HCT116 (cell line): Measurements from ENCODE around the gene TMEM156. TPM values are rescaled to one million over a fixed set of nuclear protein-coding genes. Genes with fewer than 3 reads are reported as not detected.

Experiments used
- ATAC-seq: fragments of 200-7000 bp; cut with Tn5 transposase; 2 replicates; pipeline ENCODE4 v1.9.1; 2020; ENCODE audit warnings: mild to moderate bottlenecking, moderate library complexity
- BruUV-seq: library from RNA; stranded (reverse); fragments of 400-500 nt; replicated peaks from 2 replicates; lab custom pipeline; 2021; lab: Mats Ljungman, UMichigan
- CTCF ChIA-PET: fragments of 300-600 bp; sonication (Branson Sonifier 250); formaldehyde crosslinking; loops from one replicate; lab custom pipeline; 2021; ENCODE audit warnings: antibody characterized with exemption; lab: Charles Lee
- POLR2A ChIA-PET: fragments of 300-600, 350-600 bp; sonication (Branson Sonifier 250); formaldehyde crosslinking; loops from one replicate; lab custom pipeline; 2021; ENCODE audit warnings: antibody characterized with exemption; lab: Charles Lee
- RAD21 ChIA-PET, 2 experiments: fragments of 300-600 bp; sonication (Branson Sonifier 250); formaldehyde crosslinking; loops; one replicate each; lab custom pipeline; 2023; ENCODE audit warnings: low total read pairs in 2 of 2; ENCODE audit not compliant: uncharacterized antibody in 2 of 2, unreplicated experiment in 2 of 2, low non-redundant PET in 1 of 2; lab: Charles Lee
- DNase-seq: peaks from one replicate; pipeline ENCODE4 v3.0.0-alpha.2; 2010; ENCODE audit warnings: low read depth, low spot score
- H2AFZ ChIP-seq: fragments of 200-600 bp; shearing (Covaris generic), sonication (generic); 2 replicates; pipeline ENCODE4 v1.6.1; 2017; ENCODE audit warnings: low read depth, mixed run types, mixed read lengths, antibody characterized with exemption, low read length; ENCODE audit not compliant: poor library complexity, severe bottlenecking
- H3K27ac ChIP-seq: 2 replicates; pipeline ENCODE4 v1.5.1; 2012; ENCODE audit warnings: low read depth, low read length
- H3K27me3 ChIP-seq: fragments of 200-600 bp; sonication (generic); 2 replicates; pipeline ENCODE4 v1.6.1; 2016; ENCODE audit warnings: mixed run types, low read length, mixed read lengths; ENCODE audit not compliant: insufficient read depth
- H3K36me3 ChIP-seq, 2 experiments: fragments of 200-500 bp in 1 of 2; fragments of 200-600 bp in 1 of 2; sonication (Bioruptor generic) in 1 of 2; sonication (generic) in 1 of 2; 2 replicates each; pipeline versions ENCODE4 v1.5.1 to v1.6.1; 2014 to 2016; ENCODE audit warnings: low read length in 2 of 2, inconsistent platforms in 1 of 2, mixed read lengths in 1 of 2, mixed run types in 1 of 2; ENCODE audit not compliant: insufficient read depth in 2 of 2, control insufficient read depth in 1 of 2
- H3K4me1 ChIP-seq, 2 experiments: fragments of 200-600 bp in 1 of 2; sonication (generic) in 1 of 2; 2 replicates each; pipeline versions ENCODE4 v1.5.1 to v1.6.1; 2012 to 2017; ENCODE audit warnings: low read length in 2 of 2, inconsistent platforms in 1 of 2, mild to moderate bottlenecking in 1 of 2, mixed read lengths in 1 of 2, mixed run types in 1 of 2, moderate library complexity in 1 of 2; ENCODE audit not compliant: insufficient read depth in 2 of 2, control insufficient read depth in 1 of 2
- H3K4me2 ChIP-seq: fragments of 200-600 bp; sonication (generic); 2 replicates; pipeline ENCODE4 v1.6.1; 2017; ENCODE audit warnings: mixed run types, low read length, mixed read lengths
- H3K4me3 ChIP-seq, 2 experiments: fragments of 200-600 bp in 1 of 2; sonication (generic) in 1 of 2; replicated peaks in 1 of 2; 2 replicates each; pipeline ENCODE4 v1.5.1; 2011 to 2016; ENCODE audit warnings: low read length in 2 of 2, control low read depth in 1 of 2, low read depth in 1 of 2, mild to moderate bottlenecking in 1 of 2, mixed read lengths in 1 of 2, mixed run types in 1 of 2
- H3K79me2 ChIP-seq: fragments of 200-600 bp; sonication (generic); 2 replicates; pipeline ENCODE4 v1.6.1; 2017; ENCODE audit warnings: mild to moderate bottlenecking, mixed run types, low read length, moderate library complexity, mixed read lengths; ENCODE audit not compliant: insufficient read depth
- H3K9ac ChIP-seq: fragments of 200-600 bp; sonication (generic); 2 replicates; pipeline ENCODE4 v1.6.1; 2016; ENCODE audit warnings: low read length, mixed read lengths
- H3K9me2 ChIP-seq: fragments of 200-600 bp; sonication (generic), shearing (Covaris generic); 2 replicates; pipeline ENCODE4 v1.6.1; 2017; ENCODE audit warnings: mixed run types, mild to moderate bottlenecking, moderate library complexity; ENCODE audit not compliant: insufficient read depth
- H3K9me3 ChIP-seq, 2 experiments: fragments of 200-500 bp in 1 of 2; fragments of 200-600 bp in 1 of 2; sonication (Bioruptor generic) in 1 of 2; sonication (generic) in 1 of 2; 2 replicates each; pipeline ENCODE4 v1.6.1; 2014 to 2017; ENCODE audit warnings: low read length in 2 of 2, mixed read lengths in 2 of 2, inconsistent platforms in 1 of 2, low read depth in 1 of 2, mild to moderate bottlenecking in 1 of 2, mixed run types in 1 of 2, moderate library complexity in 1 of 2; ENCODE audit not compliant: control insufficient read depth in 1 of 2, insufficient read depth in 1 of 2
- H4K20me1 ChIP-seq: fragments of 200-600 bp; sonication (generic), shearing (Covaris generic); 2 replicates; pipeline ENCODE4 v1.6.1; 2017; ENCODE audit warnings: mixed run types, mild to moderate bottlenecking, moderate library complexity; ENCODE audit not compliant: insufficient read depth
- CBX3 ChIP-seq: IDR thresholded peaks from 2 replicates; pipeline ENCODE4 v1.6.1; 2012; ENCODE audit warnings: low read depth
- EGR1 ChIP-seq: IDR thresholded peaks from 2 replicates; pipeline ENCODE4 v1.6.1; 2012; ENCODE audit warnings: low read depth
- ELF1 ChIP-seq: IDR thresholded peaks from 2 replicates; pipeline ENCODE4 v1.6.1; 2012; ENCODE audit warnings: low read depth, borderline replicate concordance
- EZH2 ChIP-seq: fragments of 200-600 bp; sonication (generic); IDR thresholded peaks from 2 replicates; pipeline ENCODE4 v1.6.1; 2017; ENCODE audit warnings: antibody characterized with exemption, mixed run types
- EZH2phosphoT487 ChIP-seq: fragments of 200-600 bp; IDR thresholded peaks from 2 replicates; pipeline ENCODE4 v1.6.1; 2018; ENCODE audit warnings: antibody characterized with exemption, borderline replicate concordance
- FOSL1 ChIP-seq: IDR thresholded peaks from 2 replicates; pipeline ENCODE4 v1.6.1; 2012; ENCODE audit warnings: low read depth
- JUND ChIP-seq: IDR thresholded peaks from 2 replicates; pipeline ENCODE4 v1.6.1; 2012
- POLR2A ChIP-seq: IDR thresholded peaks from 2 replicates; pipeline ENCODE4 v1.7.0; 2011; ENCODE audit warnings: borderline replicate concordance; ENCODE audit not compliant: insufficient read depth, insufficient read length; ENCODE audit errors: extremely low read depth
- RAD21 ChIP-seq: IDR thresholded peaks from 2 replicates; pipeline ENCODE4 v1.6.1; 2012; ENCODE audit warnings: low read depth, mild to moderate bottlenecking
- SIN3A ChIP-seq: IDR thresholded peaks from 2 replicates; pipeline ENCODE4 v1.6.1; 2012; ENCODE audit warnings: low read depth
- SP1 ChIP-seq: IDR thresholded peaks from 2 replicates; pipeline ENCODE4 v1.6.1; 2012; ENCODE audit warnings: low read depth
- intact Hi-C: fragments of 100-400 bp; cut with micrococcal nuclease; formaldehyde crosslinking; loops from 2 replicates; pipeline ENCODE4 v1.10.0; 2022
- total RNA-seq: library from RNA; stranded (reverse); gene quantifications from one replicate; pipeline ENCODE4 v1.2.1, GENCODE V29; 2021; ENCODE audit not compliant: unreplicated experiment
- TF ChIP-seq, protein P1 (sequence below), 3 experiments: fragments of 200-600 bp in 1 of 3; sonication (generic) in 1 of 3; IDR thresholded peaks in 2 of 3; conservative IDR thresholded peaks in 1 of 3; 2 replicates each; pipeline ENCODE4 v1.5.1; 2012 to 2017; ENCODE audit warnings: low read depth in 2 of 3, low read length in 2 of 3, antibody characterized with exemption in 1 of 3, borderline replicate concordance in 1 of 3, control low read depth in 1 of 3, mild to moderate bottlenecking in 1 of 3, mixed read lengths in 1 of 3, mixed run types in 1 of 3, moderate library complexity in 1 of 3; ENCODE audit not compliant: insufficient read depth in 1 of 3
- TF ChIP-seq, protein P2 (sequence below): IDR thresholded peaks from 2 replicates; pipeline ENCODE4 v1.6.1; 2012
- TF ChIP-seq, protein P3 (sequence below): IDR thresholded peaks from 2 replicates; pipeline ENCODE4 v1.6.1; 2012; ENCODE audit warnings: low read depth

The TMEM156 gene
- total RNA-seq, 1 experiment from 2014 or later, result 0.22 TPM

DNA sequence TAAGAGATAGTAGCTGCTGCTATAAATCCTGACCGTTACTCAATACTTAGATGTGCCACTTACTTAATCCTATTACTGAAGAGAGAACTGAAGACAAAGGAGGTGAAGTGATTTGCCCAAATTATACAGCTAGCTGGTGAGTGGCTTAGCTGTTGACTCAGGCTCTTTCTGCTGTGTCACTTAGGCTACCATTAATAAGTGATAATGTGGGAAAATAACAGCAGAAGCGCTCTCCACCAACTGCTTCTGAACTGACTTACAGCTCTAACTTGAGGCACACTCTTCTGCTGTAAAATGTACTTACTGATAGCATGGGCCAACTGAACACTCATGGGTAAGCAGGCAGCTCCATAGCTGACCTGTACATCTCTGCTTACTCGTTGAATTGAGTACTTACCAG is 22.3 kb upstream of the TMEM156 start:
- Histone ChIP-seq H3K4me3 (no peak overlapping the region), H3K9me2 (no peaks in the 10 kb centered on the region), H3K9ac (no peak overlapping the region), H3K9me3 (no peaks in the 10 kb centered on the region), H3K4me1 (peaks cover 0 to 2% of the 10 kb centered on the region in 2 experiments; a peak in 1 of 4 replicates), H3K79me2 (0 out of 2 replicates have a peak, but pooled peaks cover 4% of the 10 kb centered on the region), H3K27me3 (no peaks in the 10 kb centered on the region), H4K20me1 (no peaks in the 10 kb centered on the region), H3K36me3 (no peaks in the 10 kb centered on the region), H2AFZ (no peak overlapping the region), H3K4me2 (no peak overlapping the region), H3K27ac (no peak overlapping the region)
- no peak for TF ChIP-seq EZH2phosphoT487
- TF ChIP-seq, protein P1, sequence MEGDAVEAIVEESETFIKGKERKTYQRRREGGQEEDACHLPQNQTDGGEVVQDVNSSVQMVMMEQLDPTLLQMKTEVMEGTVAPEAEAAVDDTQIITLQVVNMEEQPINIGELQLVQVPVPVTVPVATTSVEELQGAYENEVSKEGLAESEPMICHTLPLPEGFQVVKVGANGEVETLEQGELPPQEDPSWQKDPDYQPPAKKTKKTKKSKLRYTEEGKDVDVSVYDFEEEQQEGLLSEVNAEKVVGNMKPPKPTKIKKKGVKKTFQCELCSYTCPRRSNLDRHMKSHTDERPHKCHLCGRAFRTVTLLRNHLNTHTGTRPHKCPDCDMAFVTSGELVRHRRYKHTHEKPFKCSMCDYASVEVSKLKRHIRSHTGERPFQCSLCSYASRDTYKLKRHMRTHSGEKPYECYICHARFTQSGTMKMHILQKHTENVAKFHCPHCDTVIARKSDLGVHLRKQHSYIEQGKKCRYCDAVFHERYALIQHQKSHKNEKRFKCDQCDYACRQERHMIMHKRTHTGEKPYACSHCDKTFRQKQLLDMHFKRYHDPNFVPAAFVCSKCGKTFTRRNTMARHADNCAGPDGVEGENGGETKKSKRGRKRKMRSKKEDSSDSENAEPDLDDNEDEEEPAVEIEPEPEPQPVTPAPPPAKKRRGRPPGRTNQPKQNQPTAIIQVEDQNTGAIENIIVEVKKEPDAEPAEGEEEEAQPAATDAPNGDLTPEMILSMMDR (IDR thresholded peaks at IDR 0.05 in 2 of 3, conservative IDR thresholded peaks at IDR 0.05 in 1 of 3; ENCODE audit: borderline replicate concordance in 1 of 3, insufficient read depth in 1 of 3, low read depth in 2 of 3, low read length in 2 of 3), result no peak
- TF ChIP-seq POLR2A, result no peak
- TF ChIP-seq, protein P2, sequence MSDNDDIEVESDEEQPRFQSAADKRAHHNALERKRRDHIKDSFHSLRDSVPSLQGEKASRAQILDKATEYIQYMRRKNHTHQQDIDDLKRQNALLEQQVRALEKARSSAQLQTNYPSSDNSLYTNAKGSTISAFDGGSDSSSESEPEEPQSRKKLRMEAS, result no peak
- TF ChIP-seq CBX3, result no peak
- no peak for TF ChIP-seq FOSL1
- TF ChIP-seq EGR1, result no peak
- TF ChIP-seq JUND, result no peak
- no peak for TF ChIP-seq SIN3A
- TF ChIP-seq SP1, result no peak
- no peak for TF ChIP-seq RAD21
- TF ChIP-seq, protein P3, sequence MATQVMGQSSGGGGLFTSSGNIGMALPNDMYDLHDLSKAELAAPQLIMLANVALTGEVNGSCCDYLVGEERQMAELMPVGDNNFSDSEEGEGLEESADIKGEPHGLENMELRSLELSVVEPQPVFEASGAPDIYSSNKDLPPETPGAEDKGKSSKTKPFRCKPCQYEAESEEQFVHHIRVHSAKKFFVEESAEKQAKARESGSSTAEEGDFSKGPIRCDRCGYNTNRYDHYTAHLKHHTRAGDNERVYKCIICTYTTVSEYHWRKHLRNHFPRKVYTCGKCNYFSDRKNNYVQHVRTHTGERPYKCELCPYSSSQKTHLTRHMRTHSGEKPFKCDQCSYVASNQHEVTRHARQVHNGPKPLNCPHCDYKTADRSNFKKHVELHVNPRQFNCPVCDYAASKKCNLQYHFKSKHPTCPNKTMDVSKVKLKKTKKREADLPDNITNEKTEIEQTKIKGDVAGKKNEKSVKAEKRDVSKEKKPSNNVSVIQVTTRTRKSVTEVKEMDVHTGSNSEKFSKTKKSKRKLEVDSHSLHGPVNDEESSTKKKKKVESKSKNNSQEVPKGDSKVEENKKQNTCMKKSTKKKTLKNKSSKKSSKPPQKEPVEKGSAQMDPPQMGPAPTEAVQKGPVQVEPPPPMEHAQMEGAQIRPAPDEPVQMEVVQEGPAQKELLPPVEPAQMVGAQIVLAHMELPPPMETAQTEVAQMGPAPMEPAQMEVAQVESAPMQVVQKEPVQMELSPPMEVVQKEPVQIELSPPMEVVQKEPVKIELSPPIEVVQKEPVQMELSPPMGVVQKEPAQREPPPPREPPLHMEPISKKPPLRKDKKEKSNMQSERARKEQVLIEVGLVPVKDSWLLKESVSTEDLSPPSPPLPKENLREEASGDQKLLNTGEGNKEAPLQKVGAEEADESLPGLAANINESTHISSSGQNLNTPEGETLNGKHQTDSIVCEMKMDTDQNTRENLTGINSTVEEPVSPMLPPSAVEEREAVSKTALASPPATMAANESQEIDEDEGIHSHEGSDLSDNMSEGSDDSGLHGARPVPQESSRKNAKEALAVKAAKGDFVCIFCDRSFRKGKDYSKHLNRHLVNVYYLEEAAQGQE, result no peak
- TF ChIP-seq EZH2, result no peak
- TF ChIP-seq ELF1, result no peak
- CTCF ChIA-PET, result no interaction called here
- BruUV-seq, result no TSS peak
- DNase-seq (no peak), ATAC-seq (no peak)
- intact Hi-C loops, result no loop called here
- POLR2A ChIA-PET, result interaction anchor here (0.5 kb wide), 1 partner anchor 14 kb away, joined by 3 read pairs; no protein-coding TSS in a partner anchor
- RAD21 ChIA-PET, result no interaction called here
